HG03432 (cell line): ENCODE results near the gene EFNA5.

Experiments
- ATAC-seq: cut with Tn5 transposase; IDR thresholded peaks from one replicate; pipeline ENCODE4 v1.9.1; 2021; ENCODE audit warnings: mild to moderate bottlenecking, moderate library complexity; ENCODE audit not compliant: unreplicated experiment

EFNA5 gene

DNA sequence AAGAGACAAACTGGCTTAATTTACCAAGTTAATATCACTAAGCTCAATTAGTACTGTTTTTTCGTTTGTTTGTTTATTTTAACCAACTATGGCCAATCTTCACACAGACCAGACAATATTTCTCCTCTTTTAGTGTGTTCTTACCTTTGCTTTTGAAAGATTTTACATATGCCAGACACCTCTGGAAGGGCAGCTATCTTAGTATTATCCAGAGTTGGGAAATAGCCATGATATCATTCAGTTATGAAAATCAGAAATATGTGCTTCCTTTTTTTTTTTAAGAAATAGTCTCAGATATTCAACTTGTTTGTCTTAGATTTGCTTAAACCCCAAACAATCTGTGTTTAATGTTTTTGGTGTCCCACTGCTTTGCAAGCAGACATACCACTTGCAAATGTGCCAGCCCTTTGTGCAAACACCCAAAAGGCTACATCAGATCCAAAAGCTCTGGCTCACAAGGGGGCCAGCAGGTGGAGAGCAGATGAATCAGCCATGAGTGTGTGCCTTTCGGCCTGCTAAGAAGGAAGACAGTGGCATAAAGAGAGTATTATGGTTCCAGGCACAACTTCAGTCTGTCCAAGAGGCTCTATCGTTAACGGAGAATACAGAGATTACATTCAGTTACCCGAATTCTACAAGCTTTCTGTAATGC lies 147.6 kb downstream of the EFNA5 start:
- no peak for ATAC-seq

GRCh38 chr5:107522456-107522855 lies 148.3 kb downstream of the EFNA5 start:
- no peak for ATAC-seq

DNA sequence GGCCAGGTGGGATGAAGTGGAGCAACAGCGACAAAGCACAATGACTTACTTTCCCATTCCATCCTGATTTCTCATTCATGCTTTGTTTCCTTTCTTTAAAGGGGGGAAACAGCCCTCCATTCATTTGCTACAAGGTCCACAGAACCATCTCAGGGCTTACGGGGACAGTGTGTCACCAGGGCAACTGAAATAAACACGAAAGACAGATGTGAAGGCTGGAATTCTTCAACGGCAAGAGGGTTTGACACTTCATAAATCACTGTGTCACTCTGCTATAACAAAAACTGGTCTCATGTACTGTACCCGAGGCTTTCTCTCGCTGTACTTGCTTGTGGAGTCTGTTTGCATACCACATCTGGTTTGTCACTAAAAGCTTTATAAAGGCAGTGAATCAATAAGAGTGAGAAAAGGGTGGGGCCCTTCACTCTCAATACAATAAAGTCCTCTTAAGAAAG lies 150.8 kb downstream of the EFNA5 start:
- peak; percentile 54 for ATAC-seq

GRCh38 chr5:107518616-107519015 lies 152.1 kb downstream of the EFNA5 start:
- ATAC-seq = no peak

GRCh38 chr5:107518190-107518589 lies 152.5 kb downstream of the EFNA5 start:
- ATAC-seq = no peak

DNA sequence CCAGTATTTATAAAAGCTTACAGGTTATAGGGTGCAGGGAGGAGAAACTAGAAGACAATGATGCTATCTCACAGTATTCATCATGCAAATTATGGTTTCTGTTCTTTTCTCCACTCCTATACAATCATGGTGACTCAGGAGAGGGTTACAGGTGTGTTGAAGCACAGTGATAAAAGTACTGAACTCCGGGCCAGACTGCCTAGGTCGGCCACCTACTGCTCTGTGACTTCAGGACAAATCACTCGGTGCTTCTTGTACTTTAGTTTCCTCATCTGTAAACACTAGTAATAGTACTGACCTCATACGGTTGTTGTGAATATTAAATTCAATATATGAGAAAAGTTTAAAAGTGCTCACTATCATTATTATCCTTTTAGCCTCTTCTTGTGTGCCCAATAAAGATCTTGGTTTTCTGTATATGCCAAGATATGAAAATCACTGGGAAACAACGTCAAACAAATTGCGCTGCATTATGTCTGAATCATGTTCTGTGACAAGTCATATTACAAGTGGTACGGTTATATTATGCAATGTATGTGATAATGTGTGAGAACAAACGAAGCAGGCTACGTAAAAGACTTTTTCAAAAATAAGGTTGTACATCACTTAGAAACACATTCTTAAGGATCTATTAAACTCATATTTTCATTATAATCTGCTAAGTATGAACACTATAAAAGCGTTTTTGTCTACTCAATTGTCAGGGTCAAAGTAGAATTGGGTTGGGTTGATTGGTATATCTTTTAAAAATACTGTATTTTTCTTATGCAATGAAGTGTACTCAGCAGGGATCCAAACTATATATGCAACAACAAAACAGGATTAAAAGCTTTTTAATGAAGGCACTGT lies 153.3 kb downstream of the EFNA5 start:
- ATAC-seq = no peak

DNA sequence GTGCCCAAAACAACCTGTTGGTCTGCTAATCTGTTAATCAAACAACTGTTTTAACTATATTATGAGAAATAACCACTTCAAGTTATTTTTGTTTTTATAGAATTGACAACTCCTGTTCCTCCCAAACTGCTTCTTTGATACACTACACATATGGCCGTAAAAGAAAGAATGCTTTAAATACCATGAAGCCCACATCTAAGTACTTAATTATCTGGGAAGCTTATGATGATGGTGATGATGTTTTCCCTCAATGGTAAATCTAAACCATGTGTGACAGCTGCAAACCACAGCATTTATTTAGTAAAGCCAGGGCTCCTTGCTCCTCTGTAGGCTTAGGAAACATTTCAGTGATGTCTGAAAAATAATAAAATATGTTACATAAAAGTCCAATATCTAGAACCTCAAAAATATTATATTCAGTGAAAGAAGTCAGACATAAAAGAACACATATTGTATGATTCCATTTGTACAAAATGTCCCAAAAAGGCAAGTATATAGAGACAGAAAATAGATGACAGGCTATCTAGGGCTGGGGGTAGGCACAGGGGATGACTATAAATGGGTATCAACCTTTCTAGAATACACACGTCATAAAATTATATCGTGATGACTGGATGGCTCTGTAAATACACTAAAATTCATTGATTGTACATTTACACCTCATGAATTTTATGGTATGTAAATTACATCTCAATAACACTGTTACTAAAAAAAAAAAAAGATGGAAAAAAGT lies 154.1 kb downstream of the EFNA5 start:
- ATAC-seq = no peak

- no peak for ATAC-seq
Observed at GRCh38 chr5:107515521-107516080, 155.1 kb downstream of the EFNA5 start.

GRCh38 chr5:107514305-107514704 lies 156.4 kb downstream of the EFNA5 start:
- no peak for ATAC-seq

GRCh38 chr5:107513337-107514085 lies 157.2 kb downstream of the EFNA5 start:
- peak; percentile 70 for ATAC-seq

- peak; percentile 35 for ATAC-seq
Observed at GRCh38 chr5:107512029-107512428, 158.7 kb downstream of the EFNA5 start.

DNA sequence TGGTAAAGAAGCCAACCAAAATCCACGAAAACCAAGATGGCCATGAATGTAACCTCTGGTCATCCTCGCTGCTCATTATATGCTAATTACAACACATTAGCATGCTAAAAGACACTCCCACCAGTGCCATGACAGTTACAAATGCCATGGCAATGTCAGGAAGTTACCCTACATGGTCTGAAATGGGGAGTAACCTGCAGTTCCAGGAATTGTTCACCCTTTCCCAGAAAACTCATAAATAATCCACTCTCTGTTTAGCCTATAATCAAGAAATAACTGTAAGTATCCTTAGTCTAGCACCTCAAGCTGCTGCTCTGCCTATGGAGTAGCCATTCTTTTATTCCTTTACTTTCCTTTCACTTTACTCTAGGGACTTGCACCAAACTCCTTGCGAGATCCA lies 160.6 kb downstream of the EFNA5 start:
- no peak for ATAC-seq

DNA sequence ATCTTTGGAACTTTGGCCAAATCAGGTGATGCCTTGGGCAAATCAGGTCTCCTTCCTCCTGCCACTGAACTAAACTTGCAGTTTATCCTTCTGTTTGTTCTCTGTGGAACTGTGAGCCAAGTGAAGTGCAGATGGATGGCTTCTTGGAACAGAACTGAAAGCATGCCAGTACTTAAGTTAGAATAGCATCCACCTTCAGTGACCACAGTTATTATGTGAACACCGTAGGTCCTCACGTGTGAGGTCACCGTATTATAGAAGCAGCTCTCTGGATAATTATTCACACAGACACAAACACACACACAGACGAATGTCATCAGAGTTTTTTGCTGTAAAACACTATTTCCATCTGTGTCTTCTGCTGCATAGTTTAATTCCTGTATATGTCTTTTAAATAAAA lies 162.6 kb downstream of the EFNA5 start:
- ATAC-seq = no peak

DNA sequence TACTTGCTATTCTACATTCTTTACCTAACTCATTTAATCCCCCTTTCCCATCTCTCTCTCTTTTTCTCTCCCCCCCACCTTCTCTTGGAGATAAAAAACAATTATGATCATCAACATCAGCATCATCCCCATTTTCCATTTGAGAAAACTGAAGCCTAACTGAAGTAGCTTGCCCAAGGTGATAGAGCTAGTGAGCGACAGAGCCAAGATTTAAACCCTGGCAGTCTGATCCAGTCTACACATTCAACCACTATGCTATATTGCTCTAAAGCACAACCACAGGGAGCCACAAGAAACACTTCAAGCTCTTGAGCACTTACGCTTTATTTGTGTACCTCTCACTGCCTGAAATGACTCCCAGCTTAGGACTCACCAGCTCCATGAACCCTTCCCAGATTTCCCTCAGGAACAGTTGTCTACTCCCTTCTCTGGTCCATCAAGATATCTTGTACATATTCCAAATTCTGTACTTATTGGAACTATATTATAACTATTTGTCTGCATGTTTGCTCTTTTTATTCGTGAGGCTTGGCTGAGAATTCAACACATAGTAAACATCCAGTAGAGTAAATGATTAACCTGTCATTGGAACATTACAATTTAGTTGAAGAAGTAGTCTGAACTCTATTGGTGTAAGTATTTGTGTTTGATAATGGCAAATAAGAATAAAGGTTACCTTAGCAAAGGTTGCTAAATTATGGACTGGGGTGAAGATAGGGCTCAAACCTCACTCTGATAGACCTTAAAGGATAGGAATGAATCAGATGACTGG lies 164.8 kb downstream of the EFNA5 start:
- no peak for ATAC-seq

DNA sequence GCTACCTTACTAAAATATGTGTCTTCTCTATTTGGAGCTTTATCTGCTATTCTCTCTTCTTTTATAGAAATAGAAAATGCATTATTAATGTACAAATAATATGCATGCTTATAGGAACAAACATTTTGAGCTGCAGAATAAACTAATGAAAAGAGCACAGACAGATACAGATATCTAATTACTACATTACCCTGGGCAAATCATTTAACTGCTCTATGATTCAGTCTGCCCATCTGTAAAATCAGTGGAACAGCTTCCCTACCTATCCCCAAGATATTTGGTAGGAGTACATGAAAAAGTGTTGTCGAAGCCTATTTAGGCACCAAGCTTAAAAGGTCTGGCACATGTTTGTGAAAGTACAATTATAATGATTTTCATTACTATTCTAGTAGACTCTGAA lies 166.3 kb downstream of the EFNA5 start:
- ATAC-seq = no peak

- ATAC-seq = no peak
Observed at GRCh38 chr5:107502676-107503060, 168.1 kb downstream of the EFNA5 start.

- ATAC-seq = no peak
Observed at GRCh38 chr5:107501965-107502675, 168.6 kb downstream of the EFNA5 start.

- no peak for ATAC-seq
Observed at GRCh38 chr5:107500840-107501239, 169.9 kb downstream of the EFNA5 start.

DNA sequence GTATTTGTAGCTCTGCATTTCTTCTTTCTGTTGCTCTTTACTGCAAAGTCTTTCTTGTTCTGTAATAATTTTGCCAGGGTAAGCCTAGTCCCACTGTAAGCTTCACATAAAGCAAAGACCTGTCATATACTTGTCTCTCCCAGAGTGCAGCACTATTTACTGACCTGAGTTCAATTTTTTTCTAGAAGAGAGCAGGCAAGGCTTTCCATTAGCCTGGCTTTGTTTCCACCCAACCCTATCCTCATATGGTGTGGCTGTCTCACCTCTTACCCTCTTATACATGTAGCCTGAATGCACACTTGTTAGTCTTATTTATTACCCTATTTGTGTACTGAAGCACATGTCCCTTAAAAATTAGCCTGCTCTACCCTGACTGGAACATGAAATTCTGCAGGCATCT lies 170.4 kb downstream of the EFNA5 start:
- ATAC-seq = no peak
